Bronchial epithelial cell (primary cell): ENCODE measurements around the gene TDRD12. TPM values are rescaled to one million over a fixed set of nuclear protein-coding genes. Genes with fewer than 3 reads are reported as not detected.

Experiments used
- DNase-seq: peaks from one replicate; pipeline ENCODE4 v3.0.0-alpha.2; 2010; ENCODE audit warnings: low read depth
- FAIRE-seq: peaks from 2 replicates; lab custom pipeline; 2011; peaks lifted over from hg19 to GRCh38; lab: Jason Lieb, UNC
- H3K27me3 ChIP-seq: 2 replicates; pipeline ENCODE4 v1.5.1; 2011; ENCODE audit warnings: low read length; ENCODE audit not compliant: control insufficient read depth, insufficient read depth
- H3K36me3 ChIP-seq: 2 replicates; pipeline ENCODE4 v1.5.1; 2011; ENCODE audit warnings: low read length; ENCODE audit not compliant: control insufficient read depth, insufficient read depth
- H3K4me3 ChIP-seq: 2 replicates; pipeline ENCODE4 v1.5.1; 2011; ENCODE audit warnings: mild to moderate bottlenecking, low read depth, low read length, control low read depth
- total RNA-seq: library from RNA; depleted of rRNA; stranded (reverse); fragments of >200 nt; gene quantifications from 2 replicates; pipeline ENCODE4 v1.2.1, GENCODE V29; 2014
- TF ChIP-seq, protein P1 (sequence below): IDR thresholded peaks from 2 replicates; pipeline ENCODE4 v1.5.1; 2011; ENCODE audit warnings: mild to moderate bottlenecking, moderate library complexity, low read length, control low read depth, inconsistent platforms; ENCODE audit not compliant: insufficient read depth, severe bottlenecking

TDRD12 gene
- total RNA-seq, 1 donor from 2014 or later = 1.6 TPM

DNA sequence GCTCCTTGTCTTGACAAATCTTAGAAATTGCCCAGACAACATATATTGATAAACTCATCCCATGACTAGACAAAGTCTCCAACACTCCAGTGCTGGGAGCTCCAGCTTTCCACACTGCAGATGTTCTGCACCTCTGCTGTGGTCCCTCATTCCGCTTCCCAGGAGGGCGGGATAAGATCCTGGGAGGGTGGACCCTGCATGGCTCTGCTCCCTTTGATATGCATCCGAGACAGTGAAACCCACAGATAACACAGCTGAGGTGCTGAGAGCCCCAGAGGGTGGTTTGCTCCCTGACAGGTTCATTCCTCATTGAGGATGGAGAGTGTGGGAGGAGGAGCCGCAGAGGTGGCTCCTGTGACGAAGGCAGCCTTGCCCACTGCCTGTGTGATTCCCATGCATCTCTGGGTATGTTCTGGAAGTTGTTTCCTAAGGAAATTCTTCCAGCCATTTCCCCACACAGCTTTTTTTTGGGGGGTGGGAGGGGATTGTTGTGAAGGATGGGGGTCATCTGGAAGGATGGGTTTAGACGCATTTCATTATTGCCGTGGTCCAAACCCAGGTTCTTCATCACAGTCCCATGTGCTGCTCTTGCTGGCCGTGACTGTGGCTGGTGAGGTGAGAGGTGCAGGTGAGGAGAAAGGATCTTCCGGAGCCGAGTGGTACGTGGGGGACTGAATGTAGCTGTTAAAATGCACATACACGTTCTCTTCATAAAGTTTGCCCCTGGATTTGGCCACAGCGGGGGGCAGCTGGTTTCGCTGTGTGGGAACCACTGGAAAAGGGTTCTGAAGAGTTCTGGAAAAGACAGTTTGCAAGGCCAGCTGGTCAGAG is 103.6 kb downstream of the TDRD12 start:
- FAIRE-seq = no peak
- H3K4me3 ChIP-seq = no peak overlapping the region
- TF ChIP-seq, protein P1, sequence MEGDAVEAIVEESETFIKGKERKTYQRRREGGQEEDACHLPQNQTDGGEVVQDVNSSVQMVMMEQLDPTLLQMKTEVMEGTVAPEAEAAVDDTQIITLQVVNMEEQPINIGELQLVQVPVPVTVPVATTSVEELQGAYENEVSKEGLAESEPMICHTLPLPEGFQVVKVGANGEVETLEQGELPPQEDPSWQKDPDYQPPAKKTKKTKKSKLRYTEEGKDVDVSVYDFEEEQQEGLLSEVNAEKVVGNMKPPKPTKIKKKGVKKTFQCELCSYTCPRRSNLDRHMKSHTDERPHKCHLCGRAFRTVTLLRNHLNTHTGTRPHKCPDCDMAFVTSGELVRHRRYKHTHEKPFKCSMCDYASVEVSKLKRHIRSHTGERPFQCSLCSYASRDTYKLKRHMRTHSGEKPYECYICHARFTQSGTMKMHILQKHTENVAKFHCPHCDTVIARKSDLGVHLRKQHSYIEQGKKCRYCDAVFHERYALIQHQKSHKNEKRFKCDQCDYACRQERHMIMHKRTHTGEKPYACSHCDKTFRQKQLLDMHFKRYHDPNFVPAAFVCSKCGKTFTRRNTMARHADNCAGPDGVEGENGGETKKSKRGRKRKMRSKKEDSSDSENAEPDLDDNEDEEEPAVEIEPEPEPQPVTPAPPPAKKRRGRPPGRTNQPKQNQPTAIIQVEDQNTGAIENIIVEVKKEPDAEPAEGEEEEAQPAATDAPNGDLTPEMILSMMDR = no peak
- H3K36me3 ChIP-seq = no peaks in the 10 kb centered on the region
- H3K27me3 ChIP-seq = no peaks in the 10 kb centered on the region
- no peak for DNase-seq

DNA sequence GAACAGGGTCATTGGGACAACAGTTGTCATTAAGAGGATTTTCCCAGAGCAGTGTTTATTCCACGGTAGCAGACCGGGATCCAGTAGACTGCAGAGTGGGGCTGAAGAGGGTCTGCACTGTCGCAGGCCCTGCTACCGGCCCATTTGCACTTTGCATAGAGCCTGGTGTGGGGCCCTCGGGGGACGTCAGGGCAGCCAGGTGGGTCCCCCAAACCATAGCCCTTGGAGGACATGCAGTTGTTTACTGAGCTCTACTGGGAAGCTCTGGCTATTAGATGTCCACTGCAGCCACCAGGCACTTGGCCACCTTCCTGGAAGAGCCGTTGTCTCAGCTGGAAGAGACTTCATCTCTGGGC is 104.2 kb downstream of the TDRD12 start:
- H3K4me3 ChIP-seq = no peak overlapping the region
- DNase-seq (no peak), FAIRE-seq (no peak)
- no peaks in the 10 kb centered on the region for H3K36me3 ChIP-seq
- TF ChIP-seq, protein P1 = no peak
- H3K27me3 ChIP-seq = no peaks in the 10 kb centered on the region

DNA sequence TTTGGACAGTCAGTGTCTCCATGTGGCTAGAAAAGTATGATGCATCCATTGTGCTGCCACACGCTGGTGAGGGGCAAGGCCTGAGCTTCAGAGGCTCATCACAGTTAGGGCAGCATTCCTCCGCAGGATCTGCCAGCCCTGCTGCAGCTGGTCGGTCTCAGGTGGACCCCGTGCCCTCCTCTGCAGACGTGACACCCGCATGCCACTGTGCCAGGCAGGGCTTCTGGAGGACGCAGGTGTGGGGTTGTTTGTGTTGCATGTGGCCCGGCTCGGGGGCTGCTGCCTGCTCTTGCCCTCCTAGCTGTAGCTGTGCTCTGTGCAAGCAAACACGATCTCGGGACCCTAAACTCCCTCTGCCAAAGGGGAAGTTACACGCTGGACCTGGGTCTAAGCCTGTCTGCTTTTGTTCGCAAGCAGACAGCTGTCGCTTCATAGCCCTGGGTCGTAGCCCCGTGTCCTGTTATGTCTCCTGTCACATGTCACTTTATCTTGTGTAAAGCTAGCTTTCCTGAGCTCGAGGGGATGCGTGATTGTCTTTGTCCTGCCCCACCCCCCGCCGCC is 104.7 kb downstream of the TDRD12 start:
- H3K4me3 ChIP-seq = no peak overlapping the region
- FAIRE-seq = no peak
- H3K36me3 ChIP-seq = no peaks in the 10 kb centered on the region
- no peak for DNase-seq
- TF ChIP-seq, protein P1 = no peak
- no peaks in the 10 kb centered on the region for H3K27me3 ChIP-seq

DNA sequence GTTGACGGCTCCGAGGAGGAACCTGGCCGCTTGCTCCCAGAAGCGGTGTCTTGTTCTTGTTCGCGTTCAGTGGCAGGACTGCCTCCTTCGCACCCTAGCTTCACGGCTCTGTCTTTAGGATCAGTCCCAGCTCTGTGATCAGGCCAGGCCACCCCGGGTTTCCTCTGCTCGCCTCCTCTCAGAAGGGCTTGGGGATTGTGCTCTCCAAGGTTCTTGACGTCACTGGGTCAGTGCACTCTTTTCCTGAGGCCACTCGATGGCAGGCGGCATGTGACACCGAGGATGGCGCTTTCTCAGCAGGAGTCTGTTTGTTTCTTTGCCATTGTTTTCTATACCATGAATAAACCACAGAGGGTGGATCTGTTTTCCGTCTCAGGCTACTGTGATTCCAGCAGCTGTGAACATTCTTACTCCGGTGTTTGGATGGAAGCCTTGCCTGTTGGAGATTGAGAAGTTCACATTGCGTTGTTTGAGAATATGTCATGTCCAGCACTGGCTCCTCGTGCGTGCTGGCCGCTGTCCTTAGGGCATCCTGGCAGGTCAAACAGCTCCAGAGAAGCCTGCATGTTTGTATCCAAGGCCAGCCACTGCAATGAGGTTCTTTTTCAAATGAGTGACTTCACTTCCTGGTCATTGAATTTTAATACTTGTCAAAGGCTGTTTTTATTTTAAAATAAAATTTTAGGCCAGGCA is 105.5 kb downstream of the TDRD12 start:
- no peak for FAIRE-seq

DNA sequence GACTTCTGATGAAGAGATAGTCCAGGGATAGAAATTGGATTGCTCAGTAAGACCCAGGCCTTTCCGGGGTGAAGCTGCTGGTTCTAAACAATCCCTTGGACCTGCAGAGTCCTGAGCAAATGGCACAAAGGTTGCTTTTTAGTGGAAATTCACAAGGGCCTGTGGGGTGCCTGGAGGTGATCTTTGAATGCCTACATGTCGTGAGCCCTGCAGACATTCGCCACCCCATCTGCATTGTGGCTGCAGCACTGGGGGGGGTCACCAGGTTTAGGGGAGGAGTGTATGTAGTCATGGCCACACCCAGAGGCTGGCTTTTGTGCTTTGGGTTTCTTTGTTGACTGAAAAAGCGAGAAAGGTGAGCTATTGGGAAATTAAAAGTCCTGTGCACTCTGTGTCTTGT is 108.6 kb downstream of the TDRD12 start:
- no peak for DNase-seq
- TF ChIP-seq, protein P1 = no peak

More for the DNA sequence above, 105.5 kb downstream of the TDRD12 start:
- H3K4me3 ChIP-seq = no peak overlapping the region
- no peaks in the 10 kb centered on the region for H3K27me3 ChIP-seq
- H3K36me3 ChIP-seq = no peaks in the 10 kb centered on the region
- TF ChIP-seq, protein P1 = no peak
- no peak for DNase-seq

More for the DNA sequence above, 108.6 kb downstream of the TDRD12 start:
- Histone ChIP-seq H3K4me3 (no peak overlapping the region), H3K27me3 (no peaks in the 10 kb centered on the region), H3K36me3 (no peaks in the 10 kb centered on the region)
- FAIRE-seq = no peak
